ENCODE data around the gene PCBP3.

PCBP3 gene

DNA sequence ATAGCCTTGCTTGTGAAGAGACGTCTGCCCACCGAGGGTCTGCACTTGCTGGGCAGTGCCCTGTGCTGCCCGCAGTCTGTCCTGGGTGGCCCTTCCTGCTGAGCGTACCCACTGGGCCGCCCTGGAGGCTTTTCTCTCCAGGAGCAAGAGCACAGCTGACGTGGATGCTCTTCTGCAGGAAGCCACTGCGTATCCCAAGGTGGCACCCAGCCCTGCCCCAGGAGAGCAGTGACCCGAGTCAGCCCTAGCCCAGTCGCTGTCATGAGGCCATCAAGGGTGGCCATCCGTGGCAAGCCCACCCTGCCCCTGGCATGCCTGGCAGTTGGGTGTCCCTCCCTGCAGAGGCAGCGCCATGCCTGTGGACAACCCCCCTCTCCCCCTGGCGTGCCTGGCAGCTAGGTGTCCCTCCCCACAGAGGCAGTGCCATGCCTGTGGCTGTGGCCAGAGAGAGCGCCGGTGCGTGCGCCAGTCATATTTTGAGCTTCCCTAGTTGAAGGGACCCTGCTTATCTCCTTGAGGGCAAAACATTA is 286.8 kb downstream of the PCBP3 start:
- no peak for DNase-seq (ENCODE audit: low spot score)

DNA sequence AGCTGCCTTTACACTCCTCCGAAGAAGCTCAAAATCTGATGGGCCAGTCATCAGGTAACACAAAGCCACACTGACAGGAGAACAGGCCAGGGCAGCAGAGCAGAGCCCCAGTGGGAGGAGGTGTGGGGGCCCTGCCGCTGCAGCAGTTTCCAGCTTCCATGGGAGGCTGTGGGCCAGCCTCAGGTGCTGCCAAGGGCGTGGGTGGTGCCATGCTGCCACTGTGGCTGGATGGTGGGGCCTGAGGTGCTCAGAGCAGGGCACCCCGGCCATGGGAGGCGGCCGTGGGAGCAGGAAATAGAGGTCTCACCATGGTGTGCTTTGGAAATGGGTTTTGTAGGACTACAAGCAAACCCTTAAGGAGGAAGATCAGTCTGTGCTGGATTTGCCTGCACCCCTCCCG is 287.3 kb downstream of the PCBP3 start:
- DNase-seq (ENCODE audit: low spot score), result no peak

DNA sequence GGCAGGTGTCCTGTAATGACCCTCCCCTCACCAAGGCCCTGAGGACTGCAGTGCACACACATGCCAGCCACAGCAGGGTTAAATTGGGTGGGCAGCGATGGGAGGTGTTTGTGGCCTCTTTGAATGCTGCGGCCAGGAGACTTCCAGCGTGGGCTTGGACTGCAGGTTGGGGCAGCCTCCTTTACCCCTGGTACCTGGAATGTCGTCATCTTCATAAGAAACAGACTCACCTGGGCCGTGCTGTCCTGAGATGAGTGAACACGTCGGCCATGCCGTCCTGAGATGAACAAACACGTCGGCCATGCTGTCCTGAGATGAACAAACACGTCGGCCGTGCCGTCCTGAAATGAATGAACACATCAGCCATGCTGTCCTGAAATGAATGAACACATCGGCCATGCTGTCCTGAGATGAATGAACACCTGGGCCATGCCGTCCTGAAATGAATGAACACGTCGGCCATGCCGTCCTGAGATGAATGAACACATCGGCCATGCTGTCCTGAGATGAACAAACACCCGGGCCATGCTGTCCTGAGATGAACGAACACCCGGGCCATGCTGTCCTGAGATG is 288.0 kb downstream of the PCBP3 start:
- DNase-seq (ENCODE audit: low spot score), result no peak

DNA sequence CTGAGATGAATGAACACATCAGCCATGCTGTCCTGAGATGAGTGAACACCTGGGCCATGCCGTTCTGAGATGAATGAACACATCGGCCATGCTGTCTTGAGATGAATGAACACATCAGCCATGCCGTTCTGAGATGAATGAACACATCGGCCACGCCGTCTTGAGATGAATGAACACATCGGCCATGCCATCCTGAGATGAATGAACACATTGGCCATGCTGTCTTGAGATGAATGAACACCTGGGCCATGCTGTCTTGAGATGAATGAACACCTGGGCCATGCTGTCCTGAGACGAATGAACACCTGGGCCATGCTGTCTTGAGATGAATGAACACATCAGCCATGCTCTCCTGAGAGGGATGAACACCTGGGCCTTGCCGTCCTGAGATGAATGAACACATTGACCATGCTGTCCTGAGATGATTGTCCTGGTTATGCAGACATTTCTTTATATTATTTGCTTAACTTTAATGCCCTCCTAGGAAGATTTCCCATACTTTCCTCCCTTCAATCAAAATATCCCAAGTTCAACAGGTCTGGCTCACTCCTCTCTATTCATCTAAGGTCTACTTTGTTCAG is 289.5 kb downstream of the PCBP3 start:
- DNase-seq (ENCODE audit: low spot score), result no peak

DNA sequence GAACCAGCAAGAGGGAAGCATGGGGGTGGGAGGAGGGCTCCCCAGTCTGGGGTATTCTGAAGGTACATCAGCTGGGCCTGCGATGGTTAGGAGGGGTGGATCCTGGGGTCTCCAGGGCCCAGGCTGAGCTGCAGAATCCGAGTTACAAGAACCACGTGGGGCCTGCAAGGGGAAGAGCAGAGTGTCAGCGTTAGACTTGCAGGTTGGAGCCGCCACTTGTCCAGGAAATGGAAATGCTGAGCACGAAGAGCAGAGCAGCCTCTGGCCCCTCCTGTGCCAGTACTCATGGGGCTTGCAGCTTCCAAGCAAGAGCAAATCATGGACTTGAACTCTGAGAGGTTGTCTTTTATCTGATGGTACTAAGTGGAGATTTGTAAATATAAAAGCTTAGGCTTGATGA is 290.6 kb downstream of the PCBP3 start:
- DNase-seq (ENCODE audit: low spot score), result no peak

DNA sequence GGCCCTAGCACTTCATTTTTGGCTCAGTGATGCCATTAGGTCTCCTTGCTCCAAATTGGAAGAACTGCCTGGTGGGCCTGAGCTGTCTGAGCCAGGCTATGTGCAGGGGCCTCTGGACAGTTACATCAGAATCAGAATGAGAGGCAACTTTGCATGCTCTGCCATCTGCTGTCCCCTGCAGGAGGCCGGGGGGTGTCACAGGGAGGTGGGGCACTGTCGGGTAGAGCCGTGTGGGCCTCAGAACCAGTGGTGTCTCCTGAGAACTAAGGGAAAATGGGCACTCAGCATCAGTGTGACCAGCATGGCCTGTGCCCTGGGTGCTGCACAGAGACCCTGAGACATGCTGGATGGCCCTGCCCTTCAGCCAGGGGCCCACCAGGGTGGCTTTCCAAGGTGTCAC is 291.0 kb downstream of the PCBP3 start:
- DNase-seq (ENCODE audit: low spot score), result no peak

DNA sequence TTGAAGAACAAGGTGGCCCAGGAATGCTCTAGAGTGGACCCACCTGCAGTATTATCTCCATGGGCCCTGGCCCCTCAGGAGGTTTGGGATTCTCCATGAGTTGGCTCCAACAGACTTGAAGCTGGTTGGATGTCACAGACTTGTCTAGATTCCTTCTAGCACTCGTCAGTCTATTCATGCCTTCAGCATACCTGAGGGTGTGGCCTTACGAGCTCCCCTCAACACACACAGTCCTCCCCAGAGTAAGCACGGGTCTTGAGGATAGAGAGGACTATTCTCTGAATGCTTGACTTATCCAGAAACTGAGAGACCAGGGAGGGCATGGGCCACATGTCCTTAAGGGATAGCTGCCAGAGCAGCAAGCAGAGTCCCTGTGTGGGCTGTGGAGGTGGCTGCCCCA is 292.1 kb downstream of the PCBP3 start:
- DNase-seq (ENCODE audit: low spot score), result no peak

DNA sequence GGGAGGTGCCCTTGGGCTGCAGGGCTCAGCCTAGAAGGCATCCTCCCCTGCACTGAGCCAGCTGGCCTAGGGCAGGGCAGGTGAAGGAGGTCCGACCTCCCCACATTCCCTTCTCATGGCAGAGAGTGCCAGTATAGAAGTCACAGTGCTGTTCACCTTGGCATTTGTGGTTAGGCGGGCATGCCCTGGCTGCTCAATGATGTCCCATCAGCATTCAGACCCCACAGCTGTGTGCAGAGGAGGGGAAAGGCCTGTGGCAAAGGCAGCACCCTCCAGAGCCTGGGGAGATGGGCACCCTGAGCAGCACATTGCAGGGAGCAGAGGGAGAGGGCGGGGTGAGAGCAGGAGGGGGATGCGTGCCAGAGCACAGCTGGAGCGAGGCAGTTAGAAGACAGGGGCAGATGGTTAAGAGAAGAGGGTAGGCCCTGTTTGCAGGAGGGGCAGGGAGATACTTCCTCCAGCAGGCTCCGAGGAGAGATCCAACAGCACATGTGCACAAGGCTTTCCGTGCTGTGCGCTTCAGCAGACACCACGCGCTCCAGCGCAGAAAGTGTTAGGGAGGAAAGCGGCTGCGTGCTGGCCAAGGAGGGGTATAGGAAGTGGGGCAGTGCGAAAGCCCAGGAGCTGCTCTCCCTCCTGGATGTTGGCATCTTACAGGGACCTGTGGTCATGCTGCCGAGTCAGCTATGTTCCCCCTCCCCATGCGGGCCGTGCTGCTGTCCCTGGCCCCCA is 294.4 kb downstream of the PCBP3 start:
- DNase-seq (ENCODE audit: low spot score), result no peak

DNA sequence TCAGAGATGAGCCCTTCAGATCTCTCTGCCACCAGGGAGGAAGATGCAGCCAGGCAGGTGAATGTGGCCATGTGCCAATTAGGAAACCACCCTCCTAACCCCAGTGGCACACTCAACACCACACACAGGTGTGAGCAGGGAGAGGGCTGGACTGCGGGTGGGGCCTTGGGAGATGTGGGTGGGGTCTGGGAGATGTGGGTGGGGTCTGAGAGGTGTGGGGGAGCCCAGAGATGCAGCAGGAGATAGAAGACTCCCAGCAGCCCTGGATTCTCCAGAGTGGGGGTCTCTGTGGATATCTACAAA is 294.9 kb downstream of the PCBP3 start:
- DNase-seq (ENCODE audit: low spot score), result no peak

DNA sequence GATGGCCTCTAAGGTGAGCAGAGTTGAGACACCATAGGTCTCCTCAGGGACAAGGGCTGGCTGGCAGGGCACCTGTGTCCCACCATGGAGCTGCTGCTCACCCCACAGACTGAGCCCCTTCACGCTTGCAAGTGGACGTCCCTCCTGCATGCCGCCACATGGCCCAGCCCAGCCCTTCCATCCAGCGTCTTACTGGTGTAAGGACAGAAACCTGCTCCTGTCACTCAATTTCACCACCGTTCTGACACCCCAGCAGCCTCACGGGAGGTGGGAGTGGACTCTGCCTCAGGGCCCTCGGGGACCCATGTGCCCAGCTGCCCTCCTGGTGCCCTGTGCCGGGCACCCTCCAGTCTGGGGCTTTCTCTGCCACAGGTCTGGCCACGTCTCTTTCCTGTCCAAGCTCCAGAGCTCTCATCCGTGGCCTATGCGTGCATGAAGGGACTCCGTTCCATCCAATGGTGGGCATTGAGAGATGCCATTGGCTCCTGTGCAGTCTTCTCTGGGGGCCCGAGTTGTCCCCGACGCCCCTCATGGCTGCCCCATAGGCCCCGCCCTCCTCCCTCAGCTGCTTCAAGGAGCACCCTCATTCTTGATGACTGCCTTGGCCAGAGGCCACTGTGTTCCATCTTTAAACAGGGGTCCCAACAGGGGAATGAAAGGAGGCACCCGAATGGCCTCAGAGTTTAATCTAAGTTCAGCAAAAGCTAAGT is 295.4 kb downstream of the PCBP3 start:
- DNase-seq (ENCODE audit: low spot score), result no peak

DNA sequence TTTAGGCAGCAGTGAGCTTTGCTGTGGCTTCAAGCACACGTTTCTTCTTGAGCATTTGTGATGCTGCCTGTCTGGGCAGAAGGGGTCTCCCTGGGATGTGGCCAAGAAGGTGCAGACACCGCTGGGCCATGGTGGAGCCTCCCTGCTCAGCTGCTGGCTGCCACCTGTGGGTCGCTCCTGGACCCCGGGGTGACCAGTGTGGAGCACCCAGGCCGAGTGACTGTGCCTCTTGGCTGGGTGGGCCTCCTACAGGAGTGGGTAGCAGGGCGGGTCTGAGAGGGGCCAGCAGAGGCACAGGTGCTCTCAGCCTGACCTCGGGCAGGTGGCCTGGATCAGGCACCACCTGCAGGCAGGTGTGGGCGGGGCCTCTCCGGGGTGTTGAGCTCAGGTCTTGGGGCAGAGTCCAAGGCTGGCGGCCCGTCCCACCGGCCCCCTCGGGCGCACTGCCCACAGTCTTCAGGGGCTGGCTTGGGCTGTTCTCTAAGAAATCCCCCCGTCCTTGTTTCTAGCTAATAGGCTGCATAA is 296.1 kb downstream of the PCBP3 start:
- DNase-seq (ENCODE audit: low spot score), result no peak

DNA sequence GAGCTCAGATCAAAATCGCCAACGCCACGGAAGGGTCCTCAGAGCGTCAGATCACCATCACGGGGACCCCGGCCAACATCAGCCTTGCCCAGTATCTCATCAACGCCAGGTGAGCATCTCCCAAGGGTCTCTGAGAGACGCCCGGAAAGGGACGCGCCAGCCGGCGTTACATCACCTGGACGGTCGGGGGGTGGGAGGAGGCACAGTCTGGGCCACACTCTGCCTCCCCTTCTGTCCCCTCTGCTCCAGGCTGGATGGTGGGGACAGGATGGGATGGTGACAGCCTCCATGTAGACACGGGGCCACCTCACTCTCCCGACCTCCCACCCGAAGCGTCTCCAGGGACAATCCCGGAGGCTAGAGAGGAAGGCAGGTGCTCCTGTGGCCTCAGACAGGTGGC is 296.6 kb downstream of the PCBP3 start:
- no peak for DNase-seq (ENCODE audit: low spot score)

DNA sequence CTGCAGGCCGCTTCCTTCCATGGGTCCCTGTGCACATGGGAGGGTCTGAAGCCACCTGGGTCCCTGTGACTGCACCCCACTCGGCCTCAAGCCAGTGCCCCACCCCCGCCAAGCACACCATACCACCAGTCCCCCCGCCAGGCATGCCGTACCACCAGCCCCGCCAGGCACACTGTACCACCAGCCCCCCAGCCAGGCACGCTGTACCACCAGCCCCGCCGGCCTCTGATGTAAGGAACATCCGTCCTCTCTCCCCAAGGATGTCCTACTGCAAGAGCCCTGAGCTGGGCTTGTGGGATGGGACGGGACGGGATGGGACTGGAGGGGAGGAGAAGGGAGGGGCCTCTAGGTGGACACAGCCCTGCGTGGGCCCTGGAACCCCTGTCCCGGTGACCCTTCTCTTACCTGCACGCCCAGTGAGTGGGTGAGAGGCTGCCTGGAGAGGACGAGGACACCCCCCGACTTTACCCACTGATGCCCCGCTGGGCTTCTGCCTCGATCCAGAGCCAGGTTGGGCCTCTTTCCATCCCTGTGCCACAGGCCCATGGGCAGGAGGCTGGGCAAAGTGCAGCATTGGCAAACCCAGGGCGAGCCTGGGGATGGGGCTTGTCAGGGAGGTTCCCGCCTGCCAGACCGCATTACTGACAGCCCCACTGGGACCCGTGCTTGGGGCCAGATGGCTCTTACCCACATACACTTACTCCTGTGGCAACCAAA is 297.3 kb downstream of the PCBP3 start:
- no peak for DNase-seq (ENCODE audit: low spot score)

DNA sequence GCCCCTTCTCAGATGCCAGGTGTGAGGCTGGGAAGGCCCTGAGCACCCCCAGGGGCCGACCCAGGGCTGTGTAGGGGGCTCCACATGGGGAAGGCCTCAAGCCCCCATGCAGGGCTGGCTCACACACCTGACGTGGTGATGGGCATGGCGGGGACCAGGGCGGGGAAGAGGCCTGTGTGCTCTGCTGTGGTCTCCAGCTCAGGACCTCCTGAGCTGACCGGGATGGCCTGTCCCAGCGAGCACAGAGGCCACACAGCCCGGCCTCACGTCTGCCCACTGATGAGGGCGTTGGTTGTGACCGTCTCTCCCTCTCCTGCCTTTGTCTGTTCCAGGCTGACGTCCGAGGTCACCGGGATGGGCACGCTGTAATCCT is 297.8 kb downstream of the PCBP3 start:
- no peak for DNase-seq (ENCODE audit: low spot score)

DNA sequence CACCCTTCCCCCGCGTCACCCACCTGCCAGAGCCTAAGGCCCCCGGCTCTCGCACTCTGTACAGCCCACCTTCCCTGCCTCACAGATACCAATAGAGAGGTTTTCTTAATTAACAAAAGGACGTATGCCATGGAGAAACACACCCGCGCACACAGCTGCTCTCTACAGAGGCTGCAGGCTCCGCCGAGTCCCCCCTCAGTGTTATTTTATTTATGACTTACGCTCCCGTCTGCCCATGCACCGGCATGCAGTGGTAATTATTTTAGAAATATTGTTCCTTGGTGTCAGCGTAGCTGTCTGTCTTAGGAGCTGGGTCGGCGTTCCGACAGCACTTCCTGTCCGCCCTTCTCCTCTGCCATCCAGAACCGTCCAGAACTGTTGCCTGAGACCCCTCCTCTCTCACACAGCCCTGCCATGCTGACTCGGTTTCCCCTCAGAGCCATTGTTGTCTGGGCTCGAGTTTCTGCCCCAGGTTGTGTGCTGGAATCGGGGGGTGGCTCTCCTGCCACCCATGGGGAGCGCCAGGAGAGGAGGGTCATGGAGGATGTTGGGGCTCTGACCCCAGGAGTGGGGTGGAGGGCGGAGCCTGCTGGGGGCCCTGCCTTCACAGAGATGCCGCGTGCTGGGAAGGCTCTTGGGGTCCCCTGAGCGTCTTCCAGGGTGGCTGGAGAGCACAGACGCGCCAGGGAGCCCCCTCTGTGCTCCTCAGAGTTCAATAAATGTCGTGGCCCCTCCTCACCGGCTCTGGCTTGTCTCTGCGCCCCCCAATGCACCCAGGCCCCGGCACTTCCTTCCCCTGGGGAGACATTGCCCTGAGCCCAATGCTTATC is 298.4 kb downstream of the PCBP3 start:
- DNase-seq (ENCODE audit: low spot score), result no peak

DNA sequence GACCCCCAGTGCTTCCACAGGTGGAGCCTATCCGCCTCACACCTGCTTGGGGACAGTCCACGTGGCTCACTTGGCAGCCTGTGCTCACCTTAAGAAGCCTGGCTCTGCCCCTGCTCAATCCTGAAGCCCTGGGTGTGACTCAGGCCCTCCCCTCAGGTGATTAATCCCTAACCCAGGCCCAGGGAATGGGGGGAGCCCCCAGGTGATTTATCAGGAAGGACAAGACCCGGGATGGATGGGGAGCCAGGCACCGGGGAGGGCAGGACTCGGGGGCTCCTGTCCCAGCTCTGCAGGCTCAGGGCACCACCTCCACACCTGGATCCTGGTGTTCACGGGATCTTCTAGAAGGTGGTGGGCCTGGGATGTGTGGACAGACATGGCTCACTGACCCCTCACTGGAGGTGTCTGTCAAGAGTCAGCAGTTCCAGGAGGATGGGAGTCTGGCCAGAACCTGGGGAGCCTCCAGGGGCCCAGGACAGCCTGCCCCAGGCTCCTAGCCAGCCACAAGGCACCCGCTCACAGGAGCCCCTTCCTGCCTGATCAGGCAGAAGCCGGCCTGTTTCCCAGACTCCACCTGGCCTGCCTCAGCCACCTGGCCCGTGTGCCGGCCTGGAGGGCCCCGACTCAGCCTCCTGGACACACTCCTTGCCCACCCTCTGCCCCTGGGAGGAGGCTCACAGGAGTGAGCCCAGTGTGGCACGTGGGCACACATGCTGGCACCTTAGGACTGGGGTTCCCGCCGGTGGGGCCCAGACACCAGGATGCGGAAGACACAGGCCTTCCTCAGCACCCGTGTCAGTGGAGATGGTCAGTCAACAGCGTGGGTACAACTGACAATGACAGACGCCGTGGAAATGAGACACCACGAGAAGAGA is 299.5 kb downstream of the PCBP3 start:
- no peak for DNase-seq (ENCODE audit: low spot score)

DNA sequence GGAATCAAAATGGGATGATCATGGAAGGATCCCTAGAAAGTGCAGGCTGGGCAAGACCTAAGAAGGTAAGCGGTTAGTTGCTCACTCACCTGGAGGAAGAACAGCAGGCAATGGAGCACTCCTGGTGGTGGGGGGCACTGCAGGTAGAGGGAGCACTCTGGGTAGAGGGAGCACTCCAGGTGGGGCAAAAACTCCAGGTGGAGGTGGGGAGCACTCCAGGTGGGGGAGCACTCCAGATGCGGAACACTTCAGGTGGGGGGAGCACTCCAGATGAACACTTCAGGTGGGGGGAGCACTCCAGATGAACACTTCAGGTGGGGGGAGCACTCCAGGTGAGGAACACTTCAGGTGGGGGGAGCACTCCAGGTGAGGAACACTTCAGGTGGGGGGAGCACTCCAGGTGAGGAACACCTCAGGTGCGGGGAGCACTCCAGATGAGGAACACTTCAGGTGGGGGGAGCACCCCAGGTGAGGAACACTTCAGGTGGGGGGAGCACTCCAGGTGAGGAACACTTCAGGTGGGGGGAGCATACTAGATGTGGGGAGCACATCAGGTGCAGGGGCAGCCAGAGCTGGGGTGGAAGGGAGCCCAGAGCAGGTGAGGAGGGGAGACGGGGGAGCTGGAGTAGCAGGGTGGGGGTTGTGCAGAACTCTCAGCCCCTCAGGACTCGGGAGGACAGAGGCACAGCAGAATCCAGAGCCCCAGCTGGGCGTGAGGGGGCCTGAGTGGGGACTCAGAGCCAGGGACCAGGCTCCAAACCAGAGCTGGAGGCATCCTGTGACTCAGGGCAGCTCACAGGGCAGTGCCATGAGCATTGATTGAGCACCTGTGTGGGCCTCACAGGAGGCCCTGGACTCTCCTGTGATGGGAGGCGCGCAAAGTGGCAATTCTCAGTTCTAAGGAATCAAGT is 300.4 kb downstream of the PCBP3 start:
- no peak for DNase-seq (ENCODE audit: low spot score)

DNA sequence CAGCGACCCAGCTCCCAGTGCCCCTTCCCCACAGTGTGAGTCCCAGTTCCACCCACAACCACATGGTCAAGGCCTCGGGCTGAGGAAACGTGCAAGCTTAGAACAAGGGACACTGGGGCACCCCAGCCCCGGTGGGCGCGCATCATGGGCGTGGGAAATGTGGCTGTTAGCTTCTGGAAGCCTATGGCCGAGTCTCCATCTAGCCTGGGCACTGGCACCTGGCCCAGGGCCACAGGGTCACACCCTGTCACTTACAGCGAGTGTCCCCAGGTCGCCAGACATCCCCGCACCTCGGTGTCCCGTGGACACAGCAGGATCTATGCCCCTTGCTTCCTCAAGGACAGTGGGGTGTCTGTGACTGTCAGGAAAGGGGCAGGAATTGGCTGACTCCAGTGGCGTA is 301.1 kb downstream of the PCBP3 start:
- DNase-seq (ENCODE audit: low spot score), result no peak
